ENCODE data around the gene PHLDA1.

- TF ChIP-seq, protein P1, sequence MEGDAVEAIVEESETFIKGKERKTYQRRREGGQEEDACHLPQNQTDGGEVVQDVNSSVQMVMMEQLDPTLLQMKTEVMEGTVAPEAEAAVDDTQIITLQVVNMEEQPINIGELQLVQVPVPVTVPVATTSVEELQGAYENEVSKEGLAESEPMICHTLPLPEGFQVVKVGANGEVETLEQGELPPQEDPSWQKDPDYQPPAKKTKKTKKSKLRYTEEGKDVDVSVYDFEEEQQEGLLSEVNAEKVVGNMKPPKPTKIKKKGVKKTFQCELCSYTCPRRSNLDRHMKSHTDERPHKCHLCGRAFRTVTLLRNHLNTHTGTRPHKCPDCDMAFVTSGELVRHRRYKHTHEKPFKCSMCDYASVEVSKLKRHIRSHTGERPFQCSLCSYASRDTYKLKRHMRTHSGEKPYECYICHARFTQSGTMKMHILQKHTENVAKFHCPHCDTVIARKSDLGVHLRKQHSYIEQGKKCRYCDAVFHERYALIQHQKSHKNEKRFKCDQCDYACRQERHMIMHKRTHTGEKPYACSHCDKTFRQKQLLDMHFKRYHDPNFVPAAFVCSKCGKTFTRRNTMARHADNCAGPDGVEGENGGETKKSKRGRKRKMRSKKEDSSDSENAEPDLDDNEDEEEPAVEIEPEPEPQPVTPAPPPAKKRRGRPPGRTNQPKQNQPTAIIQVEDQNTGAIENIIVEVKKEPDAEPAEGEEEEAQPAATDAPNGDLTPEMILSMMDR (IDR thresholded peaks at IDR 0.05 in 4 of 5, conservative IDR thresholded peaks at IDR 0.05 in 1 of 5) = no peak
- TF ChIP-seq POLR2A (IDR thresholded peaks at IDR 0.05) = no peak
These were observed 9.1 kb downstream of the PHLDA1 start for GRCh38 chr12:76022506-76022905.
